ENCODE data around the gene SPHK1.

SPHK1 gene

DNA sequence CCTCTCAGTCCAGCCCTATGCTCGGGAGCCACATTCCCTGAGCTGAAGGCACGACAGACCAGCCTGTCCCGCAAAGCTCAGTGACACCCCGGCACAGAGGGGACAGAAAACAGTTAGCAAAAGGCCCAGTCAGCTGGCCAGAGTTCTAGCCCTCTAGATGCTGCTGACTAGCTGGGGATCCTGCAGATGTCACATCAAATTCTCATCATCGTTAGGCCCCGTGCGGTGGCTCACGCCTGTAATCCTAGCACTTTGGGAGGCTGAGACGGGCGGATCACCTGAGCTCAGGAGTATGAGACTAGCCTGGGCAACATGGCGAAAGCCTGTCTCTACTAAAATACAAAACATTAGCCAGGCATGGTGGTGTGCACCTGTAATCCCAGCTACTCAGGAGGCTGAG lies 51.3 kb downstream of the SPHK1 start:
- H3K27me3 ChIP-seq (ENCODE audit: low read depth, low read length): no peaks in the 10 kb centered on the region
- H4K20me1 ChIP-seq (ENCODE audit: insufficient read depth, low read length): peaks cover 64% of the 10 kb centered on the region
- no peak overlapping the region for H2AFZ ChIP-seq (ENCODE audit: low read depth, low read length)
- peaks cover 85% of the 10 kb centered on the region for H3K79me2 ChIP-seq (ENCODE audit: low read length)
- no peaks in the 10 kb centered on the region for H3K9me3 ChIP-seq (ENCODE audit: insufficient read depth, low read length)
- H3K36me3 ChIP-seq (replicated peaks; ENCODE audit: low read depth, low read length): no peaks in the 10 kb centered on the region
- H3K4me3 ChIP-seq (ENCODE audit: low read length): no peak overlapping the region
- no peaks in the 10 kb centered on the region for H3K4me1 ChIP-seq (ENCODE audit: low read length)
- no peak overlapping the region for H3K4me2 ChIP-seq (ENCODE audit: low read length)
- H3K9ac ChIP-seq (ENCODE audit: low read length): no peak overlapping the region
- H3K27ac ChIP-seq (ENCODE audit: low read length): no peak overlapping the region
- TF ChIP-seq EZH2phosphoT487 (IDR thresholded peaks at IDR 0.05; ENCODE audit: low read depth): no peak
- TF ChIP-seq, protein P1, sequence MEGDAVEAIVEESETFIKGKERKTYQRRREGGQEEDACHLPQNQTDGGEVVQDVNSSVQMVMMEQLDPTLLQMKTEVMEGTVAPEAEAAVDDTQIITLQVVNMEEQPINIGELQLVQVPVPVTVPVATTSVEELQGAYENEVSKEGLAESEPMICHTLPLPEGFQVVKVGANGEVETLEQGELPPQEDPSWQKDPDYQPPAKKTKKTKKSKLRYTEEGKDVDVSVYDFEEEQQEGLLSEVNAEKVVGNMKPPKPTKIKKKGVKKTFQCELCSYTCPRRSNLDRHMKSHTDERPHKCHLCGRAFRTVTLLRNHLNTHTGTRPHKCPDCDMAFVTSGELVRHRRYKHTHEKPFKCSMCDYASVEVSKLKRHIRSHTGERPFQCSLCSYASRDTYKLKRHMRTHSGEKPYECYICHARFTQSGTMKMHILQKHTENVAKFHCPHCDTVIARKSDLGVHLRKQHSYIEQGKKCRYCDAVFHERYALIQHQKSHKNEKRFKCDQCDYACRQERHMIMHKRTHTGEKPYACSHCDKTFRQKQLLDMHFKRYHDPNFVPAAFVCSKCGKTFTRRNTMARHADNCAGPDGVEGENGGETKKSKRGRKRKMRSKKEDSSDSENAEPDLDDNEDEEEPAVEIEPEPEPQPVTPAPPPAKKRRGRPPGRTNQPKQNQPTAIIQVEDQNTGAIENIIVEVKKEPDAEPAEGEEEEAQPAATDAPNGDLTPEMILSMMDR (IDR thresholded peaks at IDR 0.05; ENCODE audit: low read depth, low read length): no peak

Data from OCI-LY3 (cell line).